HEK293 (cell line): ENCODE results near the gene CXCL17.

Experiments used
- CTCF ChIA-PET: fragments of 350-600 bp; formaldehyde crosslinking; extraction: SDS; loops from one replicate; lab custom pipeline; 2021; ENCODE audit warnings: antibody characterized with exemption; lab: Yijun Ruan, JAX
- POLR2A ChIA-PET: fragments of 300-600 bp; formaldehyde crosslinking; extraction: SDS; loops from one replicate; lab custom pipeline; 2020; ENCODE audit warnings: antibody characterized with exemption, inconsistent platforms; lab: Yijun Ruan, JAX
- H3K27ac ChIP-seq: fragments of 200-500 bp; sonication (Bioruptor generic); 2 replicates; pipeline ENCODE4 v1.5.1; 2014; ENCODE audit warnings: low read depth, low read length, control low read depth, inconsistent platforms; ENCODE audit errors: extremely low read depth
- H3K36me3 ChIP-seq, 2 experiments: fragments of 200-500 bp in 1 of 2; sonication (Bioruptor generic) in 1 of 2; 1 replicate in 1 of 2; 2 replicates in 1 of 2; pipeline ENCODE4 v1.5.1; 2014 to 2017; ENCODE audit warnings: inconsistent platforms in 2 of 2, low read length in 2 of 2; ENCODE audit not compliant: control insufficient read depth in 2 of 2, insufficient read depth in 1 of 2
- H3K4me1 ChIP-seq: fragments of 200-500 bp; sonication (Bioruptor generic); 2 replicates; pipeline ENCODE4 v1.5.1; 2014; ENCODE audit warnings: mild to moderate bottlenecking, low read length, inconsistent platforms; ENCODE audit not compliant: control insufficient read depth, insufficient read depth
- H3K4me3 ChIP-seq: 2 replicates; pipeline ENCODE4 v1.5.1; 2011; ENCODE audit warnings: low read depth, mild to moderate bottlenecking, control low read depth, low read length, moderate library complexity
- H3K9me3 ChIP-seq: fragments of 200-500 bp; sonication (Bioruptor generic); 2 replicates; pipeline ENCODE4 v1.5.1; 2014; ENCODE audit warnings: low read depth, low read length, inconsistent platforms; ENCODE audit not compliant: control insufficient read depth, insufficient read depth
- GLIS1 ChIP-seq: fragments of 450-650 bp; formaldehyde crosslinking; IDR thresholded peaks from 2 replicates; pipeline ENCODE4 v1.5.1; 2016; ENCODE audit warnings: missing biosample characterization, missing genetic modification characterization
- SCRT1 ChIP-seq: fragments of 450-650 bp; formaldehyde crosslinking; IDR thresholded peaks from 2 replicates; pipeline ENCODE4 v1.5.1; 2016; ENCODE audit warnings: missing biosample characterization, missing genetic modification characterization, borderline replicate concordance
- ZFP37 ChIP-seq: fragments of 450-650 bp; formaldehyde crosslinking; IDR thresholded peaks from 2 replicates; pipeline ENCODE4 v1.5.1; 2016; ENCODE audit warnings: missing biosample characterization, missing genetic modification characterization
- ZNF132 ChIP-seq: fragments of 450-650 bp; formaldehyde crosslinking; IDR thresholded peaks from 2 replicates; pipeline ENCODE4 v1.5.1; 2017; ENCODE audit warnings: missing biosample characterization, missing genetic modification characterization, borderline replicate concordance
- ZNF211 ChIP-seq: fragments of 450-650 bp; formaldehyde crosslinking; IDR thresholded peaks from 2 replicates; pipeline ENCODE4 v1.5.1; 2016; ENCODE audit warnings: low read depth, missing biosample characterization, missing genetic modification characterization
- ZNF292 ChIP-seq: fragments of 450-650 bp; formaldehyde crosslinking; IDR thresholded peaks from 2 replicates; pipeline ENCODE4 v1.5.1; 2016; ENCODE audit warnings: low read depth, missing biosample characterization, missing genetic modification characterization, borderline replicate concordance
- ZNF335 ChIP-seq: fragments of 450-650 bp; formaldehyde crosslinking; conservative IDR thresholded peaks from 2 replicates; pipeline ENCODE4 v1.5.1; 2016; ENCODE audit warnings: missing biosample characterization, missing genetic modification characterization
- ZNF37A ChIP-seq: fragments of 450-650 bp; IDR thresholded peaks from 2 replicates; pipeline ENCODE4 v1.5.1; 2018; ENCODE audit warnings: missing biosample characterization, missing genetic modification characterization
- ZNF394 ChIP-seq: fragments of 450-650 bp; formaldehyde crosslinking; IDR thresholded peaks from 2 replicates; pipeline ENCODE4 v1.5.1; 2016; ENCODE audit warnings: missing biosample characterization, missing genetic modification characterization, mild to moderate bottlenecking, moderate library complexity, borderline replicate concordance
- ZNF423 ChIP-seq: fragments of 450-650 bp; formaldehyde crosslinking; IDR thresholded peaks from 2 replicates; pipeline ENCODE4 v1.5.1; 2016; ENCODE audit warnings: missing biosample characterization, missing genetic modification characterization
- ZNF544 ChIP-seq: fragments of 450-650 bp; formaldehyde crosslinking; IDR thresholded peaks from 2 replicates; pipeline ENCODE4 v1.5.0; 2017; ENCODE audit warnings: missing biosample characterization, missing genetic modification characterization
- ZNF571 ChIP-seq: fragments of 450-650 bp; formaldehyde crosslinking; IDR thresholded peaks from 2 replicates; pipeline ENCODE4 v1.5.0; 2017; ENCODE audit warnings: missing biosample characterization, missing genetic modification characterization
- ZNF600 ChIP-seq: fragments of 450-650 bp; formaldehyde crosslinking; IDR thresholded peaks from 2 replicates; pipeline ENCODE4 v1.5.1; 2016; ENCODE audit warnings: missing biosample characterization, missing genetic modification characterization
- ZNF626 ChIP-seq: fragments of 450-650 bp; sonication (Bioruptor Pico); formaldehyde crosslinking; IDR thresholded peaks from 2 replicates; pipeline ENCODE4 v1.5.1; 2018; ENCODE audit warnings: missing biosample characterization, missing genetic modification characterization, inconsistent platforms
- ZNF629 ChIP-seq: fragments of 450-650 bp; formaldehyde crosslinking; IDR thresholded peaks from 2 replicates; pipeline ENCODE4 v1.5.1; 2017; ENCODE audit warnings: missing biosample characterization, missing genetic modification characterization
- ZNF658 ChIP-seq: fragments of 450-650 bp; formaldehyde crosslinking; IDR thresholded peaks from 2 replicates; pipeline ENCODE4; 2016; ENCODE audit warnings: missing biosample characterization, missing genetic modification characterization
- ZNF664 ChIP-seq: fragments of 450-650 bp; formaldehyde crosslinking; IDR thresholded peaks from 2 replicates; pipeline ENCODE4 v1.5.1; 2016; ENCODE audit warnings: missing biosample characterization, missing genetic modification characterization
- ZNF776 ChIP-seq: fragments of 450-650 bp; formaldehyde crosslinking; IDR thresholded peaks from 2 replicates; pipeline ENCODE4 v1.5.0; 2017; ENCODE audit warnings: missing biosample characterization, missing genetic modification characterization, borderline replicate concordance
- ZNF777 ChIP-seq: fragments of 450-650 bp; formaldehyde crosslinking; IDR thresholded peaks from 2 replicates; pipeline ENCODE4 v1.5.1; 2017; ENCODE audit warnings: missing biosample characterization, missing genetic modification characterization, borderline replicate concordance
- ZNF792 ChIP-seq: fragments of 450-650 bp; formaldehyde crosslinking; IDR thresholded peaks from 2 replicates; pipeline ENCODE4 v1.5.1; 2016; ENCODE audit warnings: missing biosample characterization, missing genetic modification characterization
- ZSCAN23 ChIP-seq: fragments of 450-650 bp; formaldehyde crosslinking; IDR thresholded peaks from 2 replicates; pipeline ENCODE4 v1.5.1; 2016; ENCODE audit warnings: missing biosample characterization, missing genetic modification characterization
- TF ChIP-seq, protein P1 (sequence below): fragments of 450-650 bp; formaldehyde crosslinking; IDR thresholded peaks from 2 replicates; pipeline ENCODE4 v1.5.1; 2016; ENCODE audit warnings: missing biosample characterization, missing genetic modification characterization
- TF ChIP-seq, protein P2 (sequence below): IDR thresholded peaks from 2 replicates; pipeline ENCODE4 v1.6.1; 2011; ENCODE audit warnings: mild to moderate bottlenecking, low read depth, low read length, borderline replicate concordance
- TF ChIP-seq, protein P3 (sequence below): fragments of 450-650 bp; formaldehyde crosslinking; IDR thresholded peaks from 2 replicates; pipeline ENCODE4 v1.5.1; 2016; ENCODE audit warnings: missing biosample characterization, missing genetic modification characterization
- TF ChIP-seq, protein P4 (sequence below): fragments of 450-650 bp; formaldehyde crosslinking; IDR thresholded peaks from 2 replicates; pipeline ENCODE4 v1.5.1; 2017; ENCODE audit warnings: missing biosample characterization, missing genetic modification characterization

Gene CXCL17

DNA sequence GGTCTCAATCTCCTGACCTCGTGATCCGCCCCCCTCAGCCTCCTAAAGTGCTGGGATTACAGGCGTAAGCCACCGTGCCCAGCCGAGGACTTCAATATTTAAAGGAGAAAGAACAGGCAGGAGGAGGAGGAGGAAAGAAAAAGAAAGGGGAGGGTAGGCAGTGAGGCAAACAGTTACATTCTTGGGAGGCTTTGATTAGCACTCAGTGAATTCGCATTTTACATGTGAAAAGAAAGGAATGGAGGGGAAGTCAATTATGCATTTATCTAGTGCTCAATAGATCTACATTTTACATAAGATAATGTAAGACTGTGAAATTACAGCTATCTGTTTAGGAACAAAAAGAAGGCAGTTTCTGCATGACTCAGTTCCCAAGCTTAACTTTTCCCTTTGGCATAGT lies 30.9 kb upstream of the CXCL17 start:
- TF ChIP-seq ZSCAN23 (tag by site-specific recombination) (no peak), ZNF658 (tag by site-specific recombination) (no peak), SCRT1 (tag by site-specific recombination) (no peak), ZNF37A (no peak), ZNF626 (tag by site-specific recombination) (no peak), ZFP37 (tag by site-specific recombination) (no peak), ZNF664 (tag by site-specific recombination) (no peak), ZNF571 (no peak), ZNF423 (tag by site-specific recombination) (no peak), ZNF132 (no peak), GLIS1 (tag by site-specific recombination) (no peak), ZNF776 (tag by site-specific recombination) (no peak)
- TF ChIP-seq, protein P1, sequence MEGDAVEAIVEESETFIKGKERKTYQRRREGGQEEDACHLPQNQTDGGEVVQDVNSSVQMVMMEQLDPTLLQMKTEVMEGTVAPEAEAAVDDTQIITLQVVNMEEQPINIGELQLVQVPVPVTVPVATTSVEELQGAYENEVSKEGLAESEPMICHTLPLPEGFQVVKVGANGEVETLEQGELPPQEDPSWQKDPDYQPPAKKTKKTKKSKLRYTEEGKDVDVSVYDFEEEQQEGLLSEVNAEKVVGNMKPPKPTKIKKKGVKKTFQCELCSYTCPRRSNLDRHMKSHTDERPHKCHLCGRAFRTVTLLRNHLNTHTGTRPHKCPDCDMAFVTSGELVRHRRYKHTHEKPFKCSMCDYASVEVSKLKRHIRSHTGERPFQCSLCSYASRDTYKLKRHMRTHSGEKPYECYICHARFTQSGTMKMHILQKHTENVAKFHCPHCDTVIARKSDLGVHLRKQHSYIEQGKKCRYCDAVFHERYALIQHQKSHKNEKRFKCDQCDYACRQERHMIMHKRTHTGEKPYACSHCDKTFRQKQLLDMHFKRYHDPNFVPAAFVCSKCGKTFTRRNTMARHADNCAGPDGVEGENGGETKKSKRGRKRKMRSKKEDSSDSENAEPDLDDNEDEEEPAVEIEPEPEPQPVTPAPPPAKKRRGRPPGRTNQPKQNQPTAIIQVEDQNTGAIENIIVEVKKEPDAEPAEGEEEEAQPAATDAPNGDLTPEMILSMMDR: no peak
- TF ChIP-seq, protein P2, sequence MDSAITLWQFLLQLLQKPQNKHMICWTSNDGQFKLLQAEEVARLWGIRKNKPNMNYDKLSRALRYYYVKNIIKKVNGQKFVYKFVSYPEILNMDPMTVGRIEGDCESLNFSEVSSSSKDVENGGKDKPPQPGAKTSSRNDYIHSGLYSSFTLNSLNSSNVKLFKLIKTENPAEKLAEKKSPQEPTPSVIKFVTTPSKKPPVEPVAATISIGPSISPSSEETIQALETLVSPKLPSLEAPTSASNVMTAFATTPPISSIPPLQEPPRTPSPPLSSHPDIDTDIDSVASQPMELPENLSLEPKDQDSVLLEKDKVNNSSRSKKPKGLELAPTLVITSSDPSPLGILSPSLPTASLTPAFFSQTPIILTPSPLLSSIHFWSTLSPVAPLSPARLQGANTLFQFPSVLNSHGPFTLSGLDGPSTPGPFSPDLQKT: no peak
- TF ChIP-seq, protein P3, sequence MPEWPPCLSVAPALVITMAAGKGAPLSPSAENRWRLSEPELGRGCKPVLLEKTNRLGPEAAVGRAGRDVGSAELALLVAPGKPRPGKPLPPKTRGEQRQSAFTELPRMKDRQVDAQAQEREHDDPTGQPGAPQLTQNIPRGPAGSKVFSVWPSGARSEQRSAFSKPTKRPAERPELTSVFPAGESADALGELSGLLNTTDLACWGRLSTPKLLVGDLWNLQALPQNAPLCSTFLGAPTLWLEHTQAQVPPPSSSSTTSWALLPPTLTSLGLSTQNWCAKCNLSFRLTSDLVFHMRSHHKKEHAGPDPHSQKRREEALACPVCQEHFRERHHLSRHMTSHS (tag by site-specific recombination): no peak
- no peaks in the 10 kb centered on the region for H3K9me3 ChIP-seq
- H3K4me1 ChIP-seq: peaks cover 15% of the 10 kb centered on the region
- H3K27ac ChIP-seq: no peak overlapping the region
- ChIA-PET POLR2A (no interaction called here), CTCF (interaction anchor here (0.8 to 3.1 kb wide), 6 partner anchors 24 to 341 kb away, joined by 3 to 21 read pairs (median 3); partner anchors contain the start of genes CXCL17 and POU2F2)
- no peaks in the 10 kb centered on the region for H3K36me3 ChIP-seq
- H3K4me3 ChIP-seq: no peak overlapping the region

DNA sequence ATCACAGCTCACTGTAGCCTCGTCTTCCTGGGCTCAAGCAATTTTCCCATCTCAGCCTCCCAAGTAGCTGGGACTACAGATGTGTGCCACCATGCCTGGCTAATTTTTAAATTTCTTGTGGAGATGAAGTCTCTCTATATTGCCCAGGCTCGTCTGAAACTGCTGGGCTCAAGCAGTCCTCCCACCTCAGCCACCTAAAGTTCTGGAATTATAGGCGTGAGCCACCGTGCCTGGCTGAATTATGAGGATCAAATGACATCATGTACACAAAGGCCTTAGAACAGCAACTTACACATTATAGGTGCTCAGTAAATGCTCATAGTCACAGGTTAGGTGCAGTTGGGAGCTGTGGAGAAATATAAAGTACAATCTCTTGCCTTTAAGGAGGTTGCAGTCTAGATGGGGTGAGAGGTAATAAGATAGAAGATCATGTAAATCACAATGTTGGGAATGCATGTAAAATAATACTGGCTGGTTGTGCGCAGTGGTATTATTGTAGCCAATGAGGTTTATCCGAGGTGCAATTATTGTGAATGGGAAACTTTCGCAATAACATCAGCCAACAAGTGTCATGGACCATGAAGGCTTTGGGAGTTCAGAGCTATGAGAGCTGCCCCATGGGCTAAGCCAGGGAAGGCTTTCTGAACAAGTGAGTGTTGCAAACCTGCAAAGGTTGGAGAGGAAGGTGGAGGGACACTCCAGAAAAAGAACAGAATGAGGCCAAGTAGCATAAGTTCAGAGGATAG lies 29.8 kb upstream of the CXCL17 start:
- ChIA-PET CTCF (interaction anchor here (0.7 to 3.1 kb wide), 8 partner anchors 8 to 340 kb away, joined by 3 to 21 read pairs (median 4); partner anchors contain the start of genes CXCL17 and POU2F2), POLR2A (interaction anchor here (0.6 kb wide), 1 partner anchor 9 kb away, joined by 8 read pairs; no protein-coding TSS in a partner anchor)
- Histone ChIP-seq H3K27ac (no peak overlapping the region), H3K9me3 (no peaks in the 10 kb centered on the region), H3K4me3 (no peak overlapping the region), H3K4me1 (peaks cover 19% of the 10 kb centered on the region), H3K36me3 (no peaks in the 10 kb centered on the region)
- TF ChIP-seq ZNF292 (tag by site-specific recombination): no peak
- no peak for TF ChIP-seq ZNF394 (tag by site-specific recombination)
- peak; percentile 94 for TF ChIP-seq ZNF792 (tag by site-specific recombination)
- TF ChIP-seq ZNF600 (tag by site-specific recombination): peak; percentile 72
- TF ChIP-seq GLIS1 (tag by site-specific recombination): no peak
- peak; percentile 62 for TF ChIP-seq ZNF335
- 0 out of 2 replicates have a peak, but pooled peaks have one; percentile 22 for TF ChIP-seq ZNF629 (tag by site-specific recombination)
- TF ChIP-seq, protein P4, sequence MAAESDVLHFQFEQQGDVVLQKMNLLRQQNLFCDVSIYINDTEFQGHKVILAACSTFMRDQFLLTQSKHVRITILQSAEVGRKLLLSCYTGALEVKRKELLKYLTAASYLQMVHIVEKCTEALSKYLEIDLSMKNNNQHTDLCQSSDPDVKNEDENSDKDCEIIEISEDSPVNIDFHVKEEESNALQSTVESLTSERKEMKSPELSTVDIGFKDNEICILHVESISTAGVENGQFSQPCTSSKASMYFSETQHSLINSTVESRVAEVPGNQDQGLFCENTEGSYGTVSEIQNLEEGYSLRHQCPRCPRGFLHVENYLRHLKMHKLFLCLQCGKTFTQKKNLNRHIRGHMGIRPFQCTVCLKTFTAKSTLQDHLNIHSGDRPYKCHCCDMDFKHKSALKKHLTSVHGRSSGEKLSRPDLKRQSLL (tag by site-specific recombination): no peak
- TF ChIP-seq SCRT1 (tag by site-specific recombination): 0 out of 2 replicates have a peak, but pooled peaks have one; percentile 20
- TF ChIP-seq ZNF544 (tag by site-specific recombination): no peak
- TF ChIP-seq ZNF211: no peak
- TF ChIP-seq ZNF777 (tag by site-specific recombination): no peak
- TF ChIP-seq ZNF664 (tag by site-specific recombination): peak; percentile 97
